Mucosa of gallbladder (tissue), 1 donor: ENCODE measurements around the gene CATSPERD. TPM values are rescaled to one million over a fixed set of nuclear protein-coding genes. Genes with fewer than 3 reads are reported as not detected.
"Not testable (repeated sequence)": the region's sequence is repeated elsewhere in the genome, so short reads cannot be mapped to it uniquely, and the experiment has no call there.

ENCODE experiments used
- DNase-seq: peaks from one replicate; pipeline ENCODE4 v3.0.0-alpha.2; 2020; ENCODE audit warnings: low spot score
- total RNA-seq: library from RNA; stranded (reverse); gene quantifications from one replicate; pipeline ENCODE4 v1.2.1, GENCODE V29; 2021
- donor health status: DM: no; HTN: no; CAD: no.

The CATSPERD gene
- total RNA-seq, 1 donor from 2014 or later: not detected

DNA sequence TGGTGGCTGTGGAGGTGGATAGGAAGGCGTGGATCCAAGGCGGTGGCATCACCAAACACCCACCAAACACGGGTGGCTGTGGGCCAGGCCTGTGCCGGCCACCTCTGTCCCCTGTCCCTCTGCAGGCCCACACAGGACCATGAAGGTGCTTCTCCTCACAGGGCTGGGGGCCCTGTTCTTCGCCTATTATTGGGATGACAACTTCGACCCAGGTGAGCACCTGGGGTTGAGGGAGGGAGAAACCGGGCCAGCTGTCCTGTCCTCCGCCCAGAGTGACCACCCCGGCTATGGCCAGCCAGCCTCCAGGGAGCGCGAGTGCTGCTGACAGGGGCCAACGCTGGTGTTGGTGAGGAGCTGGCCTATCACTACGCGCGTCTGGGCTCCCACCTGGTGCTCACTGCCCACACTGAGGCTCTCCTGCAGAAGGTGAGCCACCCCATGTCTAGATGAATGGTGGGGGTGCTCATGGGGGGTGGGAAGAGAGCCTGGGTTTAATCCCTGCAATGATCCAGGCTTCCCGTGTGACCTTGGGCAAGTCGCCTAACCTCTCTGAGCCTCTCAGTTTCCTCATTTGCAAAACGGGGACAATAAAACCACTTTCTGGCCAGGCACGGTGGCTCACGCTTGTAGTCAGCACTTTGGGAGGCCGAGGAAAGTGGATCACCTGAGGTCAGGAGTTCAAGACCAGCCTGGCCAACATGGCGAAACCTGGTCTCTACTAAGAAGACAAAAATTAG lies 35.6 kb upstream of the CATSPERD start:
- no peak for DNase-seq

DNA sequence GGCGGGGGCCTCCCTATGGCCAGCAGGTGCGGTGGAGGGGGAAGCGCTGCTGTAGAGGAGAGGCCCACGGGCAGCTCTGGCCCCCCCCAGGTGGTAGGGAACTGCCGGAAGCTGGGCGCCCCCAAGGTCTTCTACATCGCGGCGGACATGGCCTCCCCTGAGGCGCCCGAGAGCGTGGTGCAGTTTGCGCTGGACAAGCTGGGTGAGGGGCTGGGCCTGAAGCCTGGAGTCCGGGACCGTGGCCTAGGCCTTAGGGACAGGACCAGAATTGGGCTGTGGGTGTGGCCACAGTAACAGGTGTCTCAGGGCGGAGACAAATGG lies 34.2 kb upstream of the CATSPERD start:
- DNase-seq: no peak

DNA sequence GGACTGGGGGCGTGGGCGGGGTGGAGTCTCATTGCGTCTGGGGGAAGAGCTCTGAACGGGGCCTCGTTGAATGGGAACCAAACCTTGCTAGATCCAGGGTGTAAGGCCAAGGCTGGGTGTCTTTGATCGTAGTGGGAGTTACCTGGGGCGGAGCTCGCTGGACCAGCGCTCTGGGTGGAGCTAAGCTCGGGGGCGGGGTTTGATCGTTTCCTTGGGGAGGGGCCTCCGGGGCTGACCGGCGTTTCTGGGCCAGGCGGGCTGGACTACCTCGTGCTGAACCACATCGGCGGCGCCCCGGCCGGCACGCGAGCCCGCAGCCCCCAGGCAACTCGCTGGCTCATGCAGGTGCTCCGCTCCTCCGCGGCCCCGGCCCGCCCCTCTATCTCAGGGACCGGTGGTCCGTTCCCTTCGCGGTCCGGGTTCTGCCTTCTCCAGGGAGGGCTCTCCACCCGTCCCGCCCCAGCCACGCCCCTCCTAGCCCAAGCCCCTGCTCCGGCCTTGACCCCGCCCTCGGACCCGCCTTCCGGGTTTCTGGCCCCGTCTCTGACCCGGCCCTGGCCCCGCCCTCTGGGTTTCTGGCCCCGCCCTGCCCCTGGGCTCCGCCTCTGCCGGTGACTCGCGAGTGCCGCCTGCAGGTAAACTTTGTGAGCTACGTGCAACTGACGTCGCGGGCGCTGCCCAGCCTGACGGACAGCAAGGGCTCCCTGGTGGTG lies 33.6 kb upstream of the CATSPERD start:
- DNase-seq: peak; percentile 97

DNA sequence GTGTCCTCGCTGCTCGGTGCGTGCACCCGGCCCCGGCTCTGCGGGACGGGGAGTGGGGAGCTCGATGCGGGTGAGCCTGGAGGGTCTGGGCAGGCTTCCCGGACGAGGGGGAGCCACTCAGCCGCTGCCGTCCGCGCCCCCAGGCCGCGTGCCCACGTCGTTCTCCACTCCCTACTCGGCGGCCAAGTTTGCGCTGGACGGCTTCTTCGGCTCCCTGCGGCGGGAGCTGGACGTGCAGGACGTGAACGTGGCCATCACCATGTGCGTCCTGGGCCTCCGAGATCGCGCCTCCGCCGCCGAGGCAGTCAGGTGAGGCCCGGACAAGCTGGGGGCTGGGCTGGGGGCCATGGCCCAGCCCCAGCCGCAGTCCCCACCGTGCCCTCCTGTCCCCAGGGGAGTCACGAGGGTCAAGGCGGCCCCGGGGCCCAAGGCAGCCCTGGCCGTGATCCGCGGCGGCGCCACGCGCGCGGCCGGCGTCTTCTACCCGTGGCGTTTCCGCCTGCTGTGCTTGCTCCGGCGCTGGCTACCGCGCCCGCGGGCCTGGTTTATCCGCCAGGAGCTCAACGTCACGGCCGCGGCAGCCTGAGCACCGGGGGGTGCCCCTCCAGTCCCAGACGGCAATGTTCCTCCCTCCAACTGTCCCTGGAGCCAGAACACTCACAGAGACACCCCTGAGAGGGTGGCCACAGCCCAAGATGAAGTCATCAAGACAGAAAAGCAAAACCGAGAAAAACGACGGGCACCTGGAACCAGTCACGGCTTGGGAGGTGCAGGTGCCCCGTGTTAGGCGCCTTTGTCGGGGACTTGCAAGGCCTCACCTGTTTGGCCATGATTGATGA lies 32.9 kb upstream of the CATSPERD start:
- no peak for DNase-seq

DNA sequence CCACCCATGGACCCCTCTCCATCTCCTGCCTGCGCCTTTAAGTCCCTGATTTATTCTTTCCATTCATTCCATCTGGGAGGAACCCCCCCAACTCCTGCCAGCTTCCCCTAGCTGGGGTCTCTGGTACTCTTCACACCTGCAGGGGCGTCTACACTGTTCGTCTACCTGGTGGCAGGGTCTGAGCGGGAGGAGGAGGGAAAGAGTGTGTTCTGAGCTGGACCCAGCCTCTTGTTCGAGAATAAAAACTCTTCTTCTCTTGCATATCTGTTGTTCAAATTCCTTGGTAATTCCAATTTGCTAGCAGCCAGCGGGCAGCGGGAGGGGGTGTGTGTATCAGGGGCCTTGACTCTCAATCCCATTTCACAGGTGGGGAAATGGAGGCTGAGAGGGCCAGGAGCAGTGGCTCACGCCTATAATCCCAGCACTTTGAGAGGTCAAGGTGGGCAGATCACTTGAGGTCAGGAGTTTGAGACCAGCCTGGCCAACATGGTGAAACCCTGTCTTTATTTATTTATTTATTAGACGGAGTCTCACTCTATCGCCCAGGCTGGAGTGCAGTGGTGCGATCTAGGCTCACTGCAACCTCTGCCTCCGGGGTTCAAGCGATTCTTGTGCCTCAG lies 32.1 kb upstream of the CATSPERD start:
- not testable (repeated sequence) for DNase-seq

DNA sequence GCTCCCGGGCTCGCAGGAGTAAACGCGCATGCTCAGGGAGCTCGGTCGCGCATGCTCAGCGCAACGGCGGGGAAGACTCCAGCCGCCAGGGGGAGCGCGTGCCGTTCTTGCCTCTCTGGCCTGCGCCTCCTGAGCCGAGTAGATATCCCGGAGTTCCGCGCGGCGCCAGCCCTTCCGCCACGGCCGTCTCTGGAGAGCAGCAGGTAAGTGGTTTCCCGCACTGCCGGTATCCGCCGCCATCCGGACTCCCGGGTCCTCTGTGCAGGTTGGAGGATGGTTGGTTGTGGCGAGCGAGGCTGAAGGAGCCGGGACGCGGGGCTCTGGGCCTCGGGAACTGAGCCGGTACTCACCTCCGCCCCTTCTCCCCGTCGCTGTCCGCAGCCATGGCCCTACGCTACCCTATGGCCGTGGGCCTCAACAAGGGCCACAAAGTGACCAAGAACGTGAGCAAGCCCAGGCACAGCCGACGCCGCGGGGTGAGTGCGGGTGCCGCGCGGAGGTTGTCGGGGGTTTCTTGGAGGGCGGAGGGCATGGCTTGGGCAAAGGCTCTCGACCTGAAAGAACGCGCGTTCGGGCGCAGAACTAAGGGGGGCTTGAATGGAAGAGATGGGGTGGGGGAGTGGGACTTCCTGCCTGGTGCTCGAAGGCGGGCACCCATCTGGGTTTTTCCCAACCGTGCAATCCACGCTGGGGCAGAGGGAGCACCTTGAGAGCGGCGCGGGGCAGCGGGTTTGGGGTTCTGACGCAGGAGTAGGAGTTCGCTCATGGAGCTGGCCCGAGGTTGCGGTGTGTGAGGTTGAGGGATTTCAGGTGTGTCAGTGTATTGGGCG lies 30.1 kb upstream of the CATSPERD start, which contains the start of gene RPL36:
Gene RPL36 (plus strand): TSS at position 171 of the 830 bp plus-strand sequence. CDS start 213 bp downstream, at position 384.
- peak; percentile 99 for DNase-seq

DNA sequence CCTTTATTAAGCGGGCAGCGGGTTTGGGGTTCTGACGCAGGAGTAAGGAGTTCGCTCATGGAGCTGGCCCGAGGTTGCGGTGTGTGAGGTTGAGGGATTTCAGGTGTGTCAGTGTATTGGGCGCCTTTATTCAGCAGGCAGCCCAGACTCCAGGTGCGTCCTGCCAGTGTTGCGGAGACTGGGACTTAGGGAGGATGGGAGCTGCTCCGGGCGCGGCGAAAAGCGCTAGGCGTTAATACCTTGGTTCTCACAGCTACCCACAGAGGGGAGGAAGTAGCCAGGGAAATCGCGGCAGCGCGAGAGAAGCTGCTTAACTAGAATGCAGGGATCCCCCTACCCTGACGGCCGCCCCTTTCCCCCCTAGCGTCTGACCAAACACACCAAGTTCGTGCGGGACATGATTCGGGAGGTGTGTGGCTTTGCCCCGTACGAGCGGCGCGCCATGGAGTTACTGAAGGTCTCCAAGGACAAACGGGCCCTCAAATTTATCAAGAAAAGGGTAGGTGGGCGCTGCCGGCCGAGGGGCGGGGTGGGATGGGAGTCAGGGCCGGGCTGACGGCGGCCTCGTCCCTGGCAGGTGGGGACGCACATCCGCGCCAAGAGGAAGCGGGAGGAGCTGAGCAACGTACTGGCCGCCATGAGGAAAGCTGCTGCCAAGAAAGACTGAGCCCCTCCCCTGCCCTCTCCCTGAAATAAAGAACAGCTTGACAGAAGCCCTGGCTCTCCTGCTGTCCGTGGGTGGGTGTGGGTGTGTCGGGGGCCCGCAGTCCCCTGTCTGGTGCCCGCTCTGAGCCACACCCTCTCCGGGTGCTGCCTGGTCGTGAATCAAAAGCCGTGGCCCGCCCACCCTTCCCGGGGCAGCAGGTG lies 29.2 kb upstream of the CATSPERD start:
- DNase-seq: no peak

DNA sequence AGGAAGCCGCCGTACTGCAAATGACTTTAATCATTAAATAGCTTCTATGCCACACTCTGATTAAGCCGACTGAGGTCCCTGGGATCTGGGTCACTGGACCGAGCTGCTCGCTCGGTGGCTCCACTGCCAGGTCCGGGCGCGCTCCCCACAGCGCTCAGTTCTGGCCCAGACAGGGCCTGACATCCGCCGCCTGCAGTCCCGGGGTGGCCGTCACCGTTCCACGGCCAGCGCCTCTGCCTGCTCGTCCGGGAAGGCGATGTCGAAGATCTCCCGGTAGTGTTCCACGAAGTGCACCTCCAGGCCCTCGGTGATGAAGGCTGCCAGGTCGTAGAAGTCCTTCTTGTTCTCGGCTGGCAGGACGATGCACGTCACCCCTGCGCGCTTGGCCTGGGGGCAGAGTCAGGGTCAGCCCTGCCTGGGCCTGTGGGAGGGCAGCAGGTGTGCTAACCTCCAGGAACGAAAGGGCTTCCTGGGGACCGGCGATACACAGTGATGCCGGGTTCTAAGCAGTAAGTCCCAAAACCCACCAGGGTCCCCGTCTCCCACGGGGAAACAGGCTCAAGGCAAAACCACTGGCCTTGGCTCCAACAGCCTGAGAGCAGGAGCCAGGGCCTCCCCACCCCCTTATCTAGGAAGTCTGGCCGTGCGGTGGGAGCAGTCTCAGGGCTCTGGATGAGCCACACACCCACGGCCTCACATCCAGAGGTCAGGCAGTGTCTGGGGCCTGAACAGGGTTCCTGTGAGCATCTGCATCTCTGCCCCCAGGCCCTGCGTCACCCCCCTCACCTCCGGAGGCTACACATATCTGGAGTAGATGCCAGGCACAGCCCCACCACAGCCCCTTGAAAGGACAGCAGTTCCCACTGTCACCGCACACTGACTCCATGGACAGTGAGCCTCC lies 28.4 kb upstream of the CATSPERD start:
- no peak for DNase-seq

DNA sequence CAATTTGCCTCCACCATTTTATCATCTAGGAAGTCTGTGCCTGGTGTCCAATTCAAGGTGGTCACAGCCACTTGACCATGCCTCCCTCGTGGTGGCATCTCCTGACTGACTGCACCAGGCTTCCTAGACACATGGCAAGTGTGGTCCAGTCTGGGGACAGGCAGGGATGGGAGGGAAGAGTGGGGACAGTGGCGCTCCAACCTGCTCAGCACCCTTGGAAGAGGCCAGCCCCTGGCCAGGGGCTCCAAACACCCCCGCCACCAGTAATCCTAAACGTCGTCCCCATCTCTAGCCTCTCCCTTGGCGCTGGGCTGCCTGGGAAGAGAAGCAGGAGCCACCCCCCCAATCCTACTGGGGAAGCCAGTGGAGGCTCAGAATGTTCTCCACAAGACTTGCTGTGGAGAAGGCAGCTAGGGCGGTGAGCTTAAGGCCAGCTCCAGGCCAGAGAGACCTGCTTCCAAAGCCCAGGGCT lies 27.7 kb upstream of the CATSPERD start:
- DNase-seq: no peak

DNA sequence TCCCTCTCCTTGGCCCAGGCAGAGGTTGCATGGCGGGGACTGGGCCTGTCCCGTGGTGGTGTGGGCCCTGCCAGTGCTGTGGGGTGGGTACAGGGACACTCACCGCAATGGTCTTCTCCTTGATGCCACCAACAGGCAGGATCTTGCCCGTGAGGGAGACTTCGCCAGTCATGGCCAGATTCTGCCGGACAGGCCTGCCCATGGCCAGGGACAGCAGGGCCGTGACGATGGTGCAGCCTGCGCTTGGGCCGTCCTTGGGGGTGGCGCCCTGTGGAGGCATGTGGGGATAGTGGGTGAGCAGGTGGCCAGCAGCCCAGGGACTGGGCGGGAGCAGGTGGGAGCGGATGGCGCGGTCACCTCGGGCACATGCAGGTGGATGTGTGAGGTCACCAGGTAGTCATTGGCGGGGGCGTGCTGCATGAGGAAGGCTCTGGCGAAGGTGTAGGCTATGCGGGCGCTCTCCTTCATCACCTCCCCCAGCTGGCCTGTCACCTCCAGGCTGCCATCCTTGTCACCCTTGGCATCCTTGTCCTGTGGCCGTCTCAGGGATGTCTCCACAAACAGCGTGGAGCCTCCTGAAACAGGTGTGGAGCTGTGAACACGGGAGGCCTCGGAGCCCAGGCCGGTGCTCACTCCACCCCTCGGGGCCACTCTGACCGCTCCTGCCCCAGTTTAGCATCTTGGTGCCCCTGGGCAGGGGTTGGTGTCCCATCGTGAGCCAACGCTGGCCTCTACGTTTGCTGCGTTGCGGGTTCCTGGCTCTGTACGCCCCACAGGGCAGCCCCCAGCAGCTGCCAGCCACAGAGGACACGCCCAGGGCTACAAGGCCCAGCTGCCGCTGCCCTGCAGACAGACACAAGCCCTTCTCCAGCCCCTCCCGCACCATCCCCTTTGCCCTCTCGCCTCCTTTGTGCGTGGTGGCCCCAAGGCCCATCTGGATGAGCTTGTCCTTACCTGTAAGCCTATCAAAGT lies 27.0 kb upstream of the CATSPERD start:
- DNase-seq: no peak

DNA sequence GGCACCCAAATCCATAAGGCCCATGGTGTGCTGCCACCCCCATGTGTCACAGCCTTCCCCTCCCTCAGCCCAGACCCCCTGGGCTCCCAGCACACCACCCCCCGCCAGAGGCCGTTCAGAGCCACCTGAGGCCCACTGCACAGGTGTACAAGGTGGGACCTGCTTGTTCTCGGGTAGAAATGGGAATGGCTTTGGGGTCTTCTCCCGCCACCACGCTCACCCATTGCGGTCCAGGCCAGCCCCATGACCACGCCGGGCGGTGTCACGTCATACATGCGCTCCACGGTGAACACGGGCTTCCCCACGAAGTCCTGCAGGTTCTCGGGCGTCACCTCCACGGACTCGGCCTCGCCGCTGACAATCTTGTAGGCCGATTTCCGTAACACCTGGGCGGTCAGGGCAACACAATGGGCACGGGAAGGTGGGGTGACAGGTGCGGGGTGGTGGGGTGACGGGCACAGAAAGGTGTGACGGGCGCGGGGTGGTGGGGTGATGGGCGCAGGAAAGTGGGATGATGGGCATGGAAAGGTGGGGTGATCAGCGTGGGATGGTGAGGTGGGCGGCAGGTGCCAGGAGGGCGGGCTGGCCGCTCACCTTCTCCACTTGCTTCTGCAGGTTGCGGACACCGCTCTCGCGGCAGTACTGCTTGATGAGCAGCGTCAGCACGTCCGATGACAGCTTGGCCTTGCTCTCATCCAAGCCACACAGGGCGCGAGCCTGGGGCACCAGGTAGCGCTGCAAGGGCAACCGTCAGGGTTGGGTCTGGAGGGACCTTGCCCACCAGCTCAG lies 26.1 kb upstream of the CATSPERD start:
- DNase-seq: no peak

DNA sequence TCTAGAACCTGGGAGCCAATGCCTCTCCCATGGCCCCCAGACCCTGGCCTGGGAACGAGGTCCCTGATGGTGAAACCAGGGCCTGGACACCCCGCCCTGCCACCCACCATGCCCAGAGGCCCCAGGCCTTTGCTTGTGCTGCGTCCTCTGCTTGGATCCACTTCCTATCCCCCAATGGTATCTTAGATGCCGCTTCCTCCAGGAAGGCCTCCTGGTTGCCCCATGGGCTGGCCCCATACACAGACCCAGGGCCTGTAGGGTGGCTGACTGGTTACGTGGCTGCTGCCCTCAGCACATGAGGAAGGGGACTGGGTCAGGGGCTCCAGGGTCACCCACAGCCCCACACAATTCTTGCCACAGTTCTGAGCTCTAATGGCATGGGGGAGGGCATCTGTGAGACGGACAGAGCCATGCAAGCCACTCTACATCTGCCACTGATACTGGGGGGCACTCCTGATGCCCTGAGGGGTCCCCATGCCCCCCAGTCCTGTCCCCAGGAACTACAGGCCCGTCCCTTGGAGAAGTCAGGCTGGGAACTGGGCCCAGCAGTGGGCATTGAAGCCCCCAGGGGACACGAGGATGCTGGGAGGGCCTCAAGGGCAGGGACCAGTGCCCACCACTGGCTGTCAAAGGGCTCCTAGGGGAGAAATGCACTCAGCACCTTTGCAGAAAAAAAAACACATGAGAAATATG lies 25.3 kb upstream of the CATSPERD start:
- DNase-seq: no peak

DNA sequence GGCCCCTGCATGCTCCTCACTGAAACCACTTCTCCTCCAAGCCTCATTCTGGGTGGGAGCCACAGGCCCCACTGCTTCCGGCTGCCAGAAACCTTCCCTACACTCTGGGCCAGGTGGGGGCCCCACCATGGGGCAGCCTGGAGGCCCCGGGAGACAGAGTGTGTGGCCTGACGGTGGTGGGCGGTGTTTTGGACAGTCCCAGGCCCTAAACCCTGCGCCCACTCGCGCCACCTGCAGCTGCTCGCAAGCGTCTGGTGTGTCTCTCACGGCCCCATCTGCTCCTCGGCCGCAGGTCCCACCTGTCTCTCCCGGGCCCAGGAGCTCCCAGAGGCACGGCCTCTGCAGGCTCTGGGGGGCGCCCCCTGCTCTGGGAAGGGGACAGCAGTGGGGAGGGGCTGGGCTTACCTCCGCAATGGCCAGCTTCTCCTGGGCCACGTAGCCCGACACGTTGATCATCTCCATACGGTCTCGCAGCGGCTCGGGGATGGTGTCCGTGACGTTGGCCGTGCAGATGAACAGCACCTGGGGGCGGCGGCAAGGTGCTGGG lies 24.7 kb upstream of the CATSPERD start:
- DNase-seq: no peak

DNA sequence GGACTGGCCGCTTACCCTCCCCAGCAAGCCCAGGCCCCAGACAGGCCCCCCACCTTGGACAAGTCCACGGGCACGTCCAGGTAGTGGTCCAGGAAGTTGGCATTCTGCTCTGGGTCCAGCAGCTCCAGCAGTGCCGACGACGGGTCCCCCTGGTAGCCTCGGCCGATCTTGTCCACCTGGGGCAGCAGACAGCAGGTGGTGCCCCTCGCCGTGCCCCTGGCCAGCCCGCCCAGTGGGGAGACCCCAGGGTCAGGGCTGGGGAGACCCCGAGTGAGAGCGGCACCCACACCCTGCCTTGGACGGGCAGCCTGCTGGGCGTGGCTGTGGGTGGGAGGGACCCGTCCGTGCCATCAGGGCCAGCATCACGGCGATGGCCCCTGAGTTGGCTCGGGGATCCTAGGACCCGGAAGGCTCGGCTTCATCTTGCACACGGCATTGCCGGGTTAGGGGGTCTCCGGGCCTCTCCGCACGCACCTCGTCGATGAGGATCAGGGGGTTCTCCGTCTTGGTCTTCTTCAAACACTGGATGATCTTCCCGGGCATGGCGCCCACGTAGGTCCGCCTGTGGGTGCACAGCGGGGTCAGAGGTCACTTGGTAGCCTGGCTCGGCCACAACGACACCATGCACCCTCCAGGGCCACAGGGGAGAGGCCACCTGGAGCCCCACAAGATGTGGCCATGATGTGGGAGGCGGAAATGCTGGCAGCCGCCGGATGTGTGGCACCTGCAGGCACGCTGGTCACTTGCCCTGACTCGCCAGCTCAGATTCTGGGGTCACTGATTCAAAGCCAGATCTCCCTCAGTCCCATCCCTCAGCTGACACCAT lies 24.0 kb upstream of the CATSPERD start:
- no peak for DNase-seq
